SH-SY5Y (cell line): ENCODE results near the gene PDXK.

ENCODE experiments used
- GATA2 ChIP-seq: IDR thresholded peaks from 2 replicates; pipeline ENCODE4 v1.6.1; 2011; ENCODE audit warnings: mild to moderate bottlenecking, low read depth, low read length
- GATA3 ChIP-seq: IDR thresholded peaks from 2 replicates; pipeline ENCODE4 v1.6.1; 2011; ENCODE audit warnings: low read depth, mild to moderate bottlenecking, low read length, moderate library complexity

The PDXK gene

DNA sequence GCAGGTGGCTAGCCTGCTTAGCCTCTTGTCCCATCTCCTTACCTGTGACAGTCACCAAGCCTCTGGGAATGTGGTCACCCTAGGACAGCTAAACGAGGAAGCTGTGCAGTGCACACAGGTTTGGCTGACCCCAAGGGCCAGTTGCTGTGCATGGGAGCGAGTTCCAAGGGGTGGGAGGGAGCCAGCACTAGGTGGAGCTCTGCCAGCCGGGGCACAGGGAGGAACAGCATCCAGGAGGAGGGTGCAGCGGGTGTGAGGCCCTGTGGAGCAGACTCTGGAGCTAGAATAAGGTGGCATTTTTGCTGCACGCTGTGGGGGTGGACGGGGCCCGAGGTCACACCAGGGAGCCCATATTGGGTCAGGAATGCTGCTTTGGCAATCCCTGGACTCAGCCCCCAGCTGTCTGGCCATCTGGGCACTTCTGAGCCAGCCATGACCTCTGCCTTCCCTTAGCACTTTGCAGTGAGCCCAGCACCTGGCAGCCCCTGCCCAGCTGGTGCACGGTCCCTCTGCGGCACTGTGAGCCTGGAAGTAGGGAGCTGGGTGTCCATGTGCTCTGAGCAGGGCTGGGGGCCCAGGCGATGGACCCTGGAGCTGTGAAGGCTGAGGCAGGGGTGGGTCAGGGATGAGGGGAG lies 8.7 kb downstream of the PDXK start:
- TF ChIP-seq GATA2 (no peak), GATA3 (no peak)

DNA sequence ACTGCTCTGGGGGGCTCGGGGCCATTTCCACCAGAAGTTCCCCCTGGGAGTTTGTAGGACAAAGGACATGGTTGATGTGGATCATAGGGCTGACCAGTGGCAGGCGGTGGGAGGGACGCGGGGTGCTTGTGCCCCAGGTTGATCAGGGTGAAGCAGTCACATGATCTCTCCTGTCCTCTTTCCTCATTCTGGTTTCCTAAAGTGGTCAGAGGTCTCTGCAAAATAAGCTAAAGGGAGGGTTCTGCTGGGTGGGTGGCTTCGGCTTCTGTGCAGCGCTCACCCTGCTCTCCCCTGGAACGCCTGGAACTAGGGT lies 9.2 kb downstream of the PDXK start:
- TF ChIP-seq GATA3 = no peak
- TF ChIP-seq GATA2 = no peak

DNA sequence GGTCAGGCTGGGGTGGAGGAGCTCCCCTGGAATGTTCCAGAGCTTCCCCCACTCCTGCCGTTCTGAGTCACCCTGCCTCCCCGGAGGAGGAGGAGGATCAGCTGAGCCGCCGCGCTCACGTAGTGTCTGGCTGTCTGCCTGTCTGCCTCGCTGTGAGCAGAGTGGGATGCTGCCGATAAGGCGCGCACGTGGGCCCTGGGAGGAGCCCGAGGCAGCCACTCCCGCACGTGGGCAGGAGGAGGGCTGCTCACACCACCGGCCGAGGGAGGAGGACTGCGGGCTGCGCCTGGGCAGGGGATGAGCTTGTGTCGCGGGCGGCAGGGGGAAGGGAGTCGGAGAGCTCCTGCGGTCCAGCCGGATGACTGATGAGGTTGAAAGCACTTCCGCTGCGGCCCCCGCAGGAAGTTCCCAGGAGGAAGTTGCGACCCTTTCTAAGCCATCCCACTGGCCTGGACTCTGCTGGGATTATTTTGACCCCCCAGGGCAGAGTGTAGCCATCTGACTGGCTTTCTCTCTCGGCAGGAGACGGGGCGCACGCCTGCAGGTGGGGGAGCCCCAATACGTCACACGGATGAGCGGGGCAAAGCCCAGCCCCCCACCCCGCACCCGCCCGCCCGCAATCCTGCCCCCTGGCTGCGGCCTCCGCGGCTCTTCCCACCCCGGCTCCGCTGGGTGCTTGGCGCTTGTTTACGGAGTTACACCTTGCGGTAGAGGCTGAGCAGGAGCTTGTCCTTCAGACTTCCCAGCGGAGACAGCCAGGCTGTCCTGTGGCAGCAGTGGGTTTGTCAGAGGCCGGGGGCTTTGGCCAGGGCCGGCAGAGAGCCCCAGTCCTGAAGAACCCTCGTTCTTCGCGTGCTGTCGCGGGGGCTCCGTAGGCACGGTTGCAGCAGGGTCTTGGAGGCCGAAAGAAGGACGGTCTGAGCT lies 9.8 kb downstream of the PDXK start:
- no peak for TF ChIP-seq GATA3
- TF ChIP-seq GATA2 = peak; percentile 73

DNA sequence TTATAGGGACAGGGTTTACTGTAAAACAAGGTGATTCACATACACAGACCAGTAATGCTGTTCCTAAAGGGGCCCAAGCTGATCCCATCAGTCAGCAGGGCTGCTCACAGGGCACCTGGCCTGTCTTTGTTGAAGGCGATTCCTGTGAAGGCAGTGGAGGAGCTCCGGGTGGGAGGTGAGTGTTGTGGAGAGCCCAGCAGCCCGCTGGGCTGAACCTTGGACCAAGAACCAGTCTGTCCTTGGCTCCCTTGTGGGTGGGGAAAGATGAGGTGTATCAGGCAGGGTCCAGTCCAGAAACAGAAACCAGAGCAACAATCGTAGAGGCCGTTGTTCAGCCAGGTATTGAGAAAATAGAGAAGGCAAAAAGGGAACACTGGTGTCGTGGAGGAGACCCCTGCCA lies 12.5 kb downstream of the PDXK start:
- TF ChIP-seq GATA3 = no peak
- TF ChIP-seq GATA2 = no peak

DNA sequence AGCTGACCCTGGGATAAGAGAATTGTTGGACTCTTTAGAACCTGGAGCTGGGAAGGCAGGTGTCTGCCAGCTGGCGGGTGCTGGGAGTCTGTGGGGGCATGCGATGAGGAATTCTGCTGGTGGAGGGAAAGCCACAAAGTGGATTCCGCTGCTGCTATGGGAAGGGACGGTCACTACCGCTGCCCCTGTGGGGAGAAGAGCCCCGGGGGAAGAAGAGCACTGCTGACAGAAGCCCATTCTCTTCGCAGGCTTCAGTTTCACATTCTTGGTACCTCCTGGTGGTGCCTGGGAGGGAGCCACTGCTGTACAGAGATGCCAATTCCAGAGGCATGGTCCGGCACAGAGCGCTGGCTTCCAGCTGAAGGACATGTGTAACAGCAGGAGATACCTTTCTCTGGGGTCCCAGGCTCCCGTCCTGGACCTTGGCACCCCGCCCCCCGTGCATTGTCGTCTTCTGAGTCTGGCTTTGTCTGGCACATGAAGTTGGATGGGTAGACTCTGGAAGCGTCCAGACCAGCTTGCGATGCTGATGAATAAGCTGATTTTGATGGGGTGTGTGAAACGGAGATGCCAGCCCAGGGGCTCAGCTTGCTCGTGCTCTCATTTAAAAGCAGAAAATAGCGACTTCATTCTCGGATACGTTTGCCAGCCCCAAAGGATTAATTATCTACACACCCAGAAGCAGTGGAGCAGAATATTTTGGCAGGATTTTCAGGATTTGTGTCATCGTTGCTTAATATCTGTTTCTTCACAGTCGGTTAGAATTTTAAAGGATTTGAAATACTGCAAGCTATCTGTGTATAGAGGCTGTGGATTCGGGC lies 13.2 kb downstream of the PDXK start:
- TF ChIP-seq GATA3 (no peak), GATA2 (no peak)

DNA sequence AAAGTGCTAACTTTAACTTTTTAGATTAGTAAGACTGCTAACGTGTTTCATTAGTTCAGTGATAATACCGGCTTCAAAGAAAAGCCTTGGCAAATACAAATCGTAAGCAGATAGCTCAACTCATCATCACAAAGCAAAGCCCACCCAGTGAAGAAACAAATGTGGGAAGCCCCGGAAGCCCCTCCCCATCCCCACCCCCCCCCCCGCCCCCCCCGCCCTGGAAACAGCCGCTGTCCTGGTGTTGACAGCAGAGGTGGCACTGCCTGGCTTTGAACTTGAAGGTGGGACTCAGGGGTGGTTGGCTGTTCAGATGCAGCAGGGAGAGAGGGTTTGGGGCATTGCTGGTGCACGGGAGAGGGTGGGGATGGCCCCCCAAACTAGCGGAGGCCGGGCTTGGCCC lies 14.1 kb downstream of the PDXK start:
- TF ChIP-seq GATA3 (no peak), GATA2 (no peak)

DNA sequence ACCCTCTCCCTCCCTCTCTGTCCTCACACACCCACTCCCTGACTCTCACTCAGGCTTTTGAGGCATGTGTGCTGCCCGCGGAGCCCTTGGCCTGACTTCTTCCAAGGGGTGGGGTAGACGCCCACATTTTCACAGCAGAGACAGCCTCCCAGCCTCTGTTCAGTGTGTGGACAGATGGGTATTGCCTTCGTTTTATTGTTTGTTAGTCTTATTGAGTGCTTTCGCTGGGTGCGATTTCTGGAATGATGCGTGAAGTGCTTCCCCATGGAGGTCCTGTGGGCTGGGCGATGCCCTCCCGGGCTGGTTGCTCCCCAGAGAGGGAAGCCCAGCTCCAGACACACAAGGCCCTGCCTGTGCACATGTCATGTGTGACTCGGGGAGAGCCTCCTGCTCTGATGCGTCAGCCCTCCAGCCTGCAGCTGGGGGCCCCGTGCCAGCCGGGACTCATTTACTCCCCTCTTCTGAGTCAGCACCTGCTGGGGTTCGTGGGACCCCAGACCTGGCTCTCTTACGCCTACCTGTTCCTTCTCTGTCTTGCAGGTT lies 14.7 kb downstream of the PDXK start:
- TF ChIP-seq GATA2 (no peak), GATA3 (no peak)

DNA sequence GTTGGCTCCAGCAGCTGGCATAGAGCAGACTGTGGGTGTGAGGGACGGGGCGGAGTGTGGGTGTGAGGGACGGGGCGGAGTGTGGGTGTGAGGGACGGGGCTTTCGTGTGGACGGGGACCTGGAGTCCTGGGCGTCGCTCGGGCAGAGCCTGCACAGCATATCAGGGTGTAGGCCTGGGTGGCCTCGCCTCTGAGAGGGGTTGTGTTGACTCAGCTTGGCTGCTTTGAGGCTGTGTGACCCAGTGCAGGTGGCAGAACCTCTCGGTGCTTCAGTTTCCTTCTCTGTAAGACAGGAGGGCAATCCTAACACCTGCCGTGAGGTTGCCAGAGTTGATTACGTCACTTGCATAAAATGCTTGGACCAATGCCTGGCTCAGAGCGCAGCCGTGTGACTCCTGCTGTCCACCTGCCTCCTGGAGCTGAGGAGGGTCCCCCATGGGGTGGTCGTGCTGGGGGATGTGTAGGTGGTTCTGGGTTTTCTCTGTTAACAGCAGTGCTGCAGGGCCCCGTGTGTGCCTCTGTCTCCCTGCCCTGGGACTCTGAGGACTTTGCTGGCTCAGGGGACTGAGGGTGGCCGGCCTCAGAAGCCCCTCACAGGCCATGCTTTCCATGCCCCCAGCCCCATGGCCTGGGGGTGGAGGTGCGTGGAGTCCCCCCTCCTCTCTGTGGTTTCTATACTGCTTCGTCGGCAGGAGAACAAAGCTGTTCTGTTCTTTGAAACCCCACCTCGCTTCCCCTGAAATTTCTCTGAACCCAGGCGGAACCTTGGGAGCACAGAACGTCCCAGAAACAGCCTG lies 15.4 kb downstream of the PDXK start:
- no peak for TF ChIP-seq GATA2
- no peak for TF ChIP-seq GATA3

DNA sequence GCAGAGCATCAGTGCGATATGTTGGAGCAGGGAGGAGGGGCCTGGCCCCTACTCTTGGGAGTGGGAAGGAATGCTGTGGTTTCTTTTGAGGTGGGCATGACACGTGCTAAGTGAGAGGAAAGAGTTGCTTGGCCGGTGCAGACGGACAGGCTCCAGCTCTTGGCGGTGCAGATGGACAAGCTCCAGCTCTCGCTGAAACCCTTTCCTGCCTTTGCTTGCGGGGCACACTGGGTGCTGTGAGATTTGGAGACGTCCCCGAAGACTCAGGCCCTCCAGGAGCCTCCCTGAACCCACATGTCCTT lies 15.9 kb downstream of the PDXK start:
- TF ChIP-seq GATA2 (no peak), GATA3 (no peak)

DNA sequence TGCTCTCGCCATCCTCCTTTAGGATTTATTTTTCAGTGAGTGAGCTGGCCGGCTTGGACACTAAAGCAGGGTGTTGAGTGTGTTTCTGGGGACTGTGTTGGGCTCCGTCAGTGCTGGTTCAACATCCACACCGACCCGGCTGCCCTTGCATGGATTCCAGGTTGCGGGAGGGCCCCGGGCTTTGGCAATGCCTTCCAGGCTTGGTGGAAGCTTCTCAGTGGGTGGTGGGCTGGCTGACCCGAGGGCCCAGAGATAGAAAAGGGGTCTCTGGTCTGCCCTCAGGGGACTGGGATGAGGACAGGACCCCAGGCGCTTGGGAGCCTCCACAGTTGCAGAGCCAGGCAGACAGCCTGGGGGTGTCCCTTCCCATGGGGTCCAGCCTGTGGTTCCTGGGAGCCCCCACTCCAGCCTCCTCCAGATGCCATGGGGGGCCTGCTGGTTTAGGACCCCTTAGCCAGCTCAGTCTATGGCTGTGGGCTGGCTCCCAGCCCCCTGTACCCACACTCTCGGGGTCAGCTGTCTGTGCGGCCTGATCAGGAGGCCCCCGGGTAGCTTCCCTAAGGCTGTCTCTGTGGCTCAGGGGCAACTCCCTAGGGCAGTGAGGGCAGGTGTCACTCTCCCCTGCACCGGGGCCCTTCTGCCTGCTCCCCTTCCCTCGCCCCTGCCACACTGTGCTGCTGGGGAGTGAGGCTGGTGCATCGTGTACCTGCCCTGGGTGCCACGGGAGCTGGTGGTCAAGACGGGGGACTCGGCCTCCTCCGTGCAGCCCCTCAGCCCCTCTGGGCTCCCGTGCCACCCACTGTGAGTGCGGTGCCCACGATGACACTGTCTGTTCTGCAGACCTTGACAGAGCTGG lies 16.5 kb downstream of the PDXK start:
- TF ChIP-seq GATA3 (no peak), GATA2 (no peak)

DNA sequence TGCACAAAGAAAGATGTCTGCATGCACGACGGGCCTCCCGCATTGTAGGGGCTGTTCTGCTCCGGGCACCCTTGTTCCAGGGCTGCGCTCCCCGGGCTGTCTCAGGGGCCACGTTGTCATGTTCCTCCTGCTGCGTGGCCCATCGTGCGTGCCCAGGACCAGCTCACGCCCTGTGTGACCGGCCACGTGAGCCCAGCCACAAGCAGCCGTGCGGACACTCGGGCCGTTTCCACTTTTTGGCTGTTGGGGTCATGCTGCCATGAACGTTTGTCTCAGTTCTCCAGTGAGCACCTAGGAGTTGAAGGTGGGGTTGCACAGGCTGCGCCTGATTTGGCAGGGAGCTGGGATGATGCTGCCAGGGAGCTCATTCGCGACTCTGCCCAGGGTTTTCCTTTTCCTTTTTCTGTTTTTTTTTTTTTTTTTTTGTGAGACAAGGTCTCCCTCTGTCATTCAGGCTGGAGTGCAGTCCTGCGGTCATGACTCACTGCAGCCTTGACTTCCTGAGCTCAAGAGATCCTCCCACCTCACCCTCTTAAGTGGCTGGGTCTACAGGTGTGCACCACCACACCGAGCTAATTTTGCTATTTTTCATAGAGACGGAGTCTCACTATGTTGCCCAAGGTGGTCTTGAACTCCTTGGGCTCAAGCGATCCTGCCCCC lies 17.4 kb downstream of the PDXK start:
- TF ChIP-seq GATA3 (no peak), GATA2 (no peak)
